Measurements from ENCODE around the gene TSPAN9.

- TF ChIP-seq EZH2 (IDR thresholded peaks at IDR 0.05; ENCODE audit: low read length) = no peak
- TF ChIP-seq CTCF (optimal IDR thresholded peaks at IDR 0.05 in 1 of 3, IDR thresholded peaks at IDR 0.05 in 1 of 3, conservative IDR thresholded peaks at IDR 0.05 in 1 of 3; ENCODE audit: extremely low read depth in 1 of 3, insufficient read depth in 2 of 3, low read length in 3 of 3) = no peak
Observed at GRCh38 chr12:3091038-3091319, 13.8 kb downstream of the TSPAN9 start.
